Neuron (in vitro differentiated cells): ENCODE results near the gene SH2D3C.
A peak's percentile ranks its signal among the peaks of the same experiment; 100 is the strongest.

ENCODE experiments used
- H2AFZ ChIP-seq: one replicate; pipeline ENCODE4 v1.6.1; 2013; ENCODE audit warnings: low read depth, mild to moderate bottlenecking, inconsistent platforms, low read length, moderate library complexity
- H3K27me3 ChIP-seq: one replicate; pipeline ENCODE4 v1.6.1; 2013; ENCODE audit warnings: low read length; ENCODE audit not compliant: insufficient read depth
- H3K36me3 ChIP-seq: one replicate; pipeline ENCODE4 v1.6.1; 2013; ENCODE audit warnings: low read length; ENCODE audit not compliant: insufficient read depth
- H3K4me1 ChIP-seq: one replicate; pipeline ENCODE4 v1.6.1; 2013; ENCODE audit warnings: low read length; ENCODE audit not compliant: insufficient read depth
- H3K4me3 ChIP-seq: 2 replicates; pipeline ENCODE4 v1.5.1; 2013; ENCODE audit warnings: mild to moderate bottlenecking, low read length, moderate library complexity
- H3K9me3 ChIP-seq: one replicate; pipeline ENCODE4 v1.6.1; 2013; ENCODE audit warnings: low read length

Gene SH2D3C

GRCh38 chr9:127773272-127773671, 5.2 kb downstream of the SH2D3C start:
- Histone ChIP-seq H3K36me3 (no peaks in the 10 kb centered on the region), H3K4me3 (no peak overlapping the region), H3K27me3 (peaks cover 3% of the 10 kb centered on the region), H3K9me3 (no peaks in the 10 kb centered on the region), H3K4me1 (peaks cover 12% of the 10 kb centered on the region), H2AFZ (no peak overlapping the region)

- no peaks in the 10 kb centered on the region for H3K9me3 ChIP-seq
Observed at GRCh38 chr9:127772603-127773002, 5.9 kb downstream of the SH2D3C start.

GRCh38 chr9:127771570-127772189, 6.8 kb downstream of the SH2D3C start:
- Histone ChIP-seq H3K27me3 (peaks cover 3% of the 10 kb centered on the region), H3K36me3 (no peaks in the 10 kb centered on the region), H3K4me1 (peaks cover 25% of the 10 kb centered on the region), H3K4me3 (peak overlapping the region; percentile 14), H2AFZ (no peak overlapping the region), H3K9me3 (no peaks in the 10 kb centered on the region)

More at GRCh38 chr9:127772603-127773002, 5.9 kb downstream of the SH2D3C start:
- Histone ChIP-seq H3K4me1 (peaks cover 19% of the 10 kb centered on the region), H3K27me3 (peaks cover 3% of the 10 kb centered on the region), H3K4me3 (no peak overlapping the region), H2AFZ (no peak overlapping the region), H3K36me3 (no peaks in the 10 kb centered on the region)

- H3K36me3 ChIP-seq, result no peaks in the 10 kb centered on the region
- peak overlapping the region; percentile 31 for H3K4me3 ChIP-seq
- H2AFZ ChIP-seq, result no peak overlapping the region
- peaks cover 5% of the 10 kb centered on the region for H3K27me3 ChIP-seq
- H3K9me3 ChIP-seq, result no peaks in the 10 kb centered on the region
- H3K4me1 ChIP-seq, result peaks cover 25% of the 10 kb centered on the region
Observed at GRCh38 chr9:127770905-127771569, 7.4 kb downstream of the SH2D3C start.

GRCh38 chr9:127770583-127770904, 7.9 kb downstream of the SH2D3C start:
- no peaks in the 10 kb centered on the region for H3K9me3 ChIP-seq
- peak overlapping the region; percentile 31 for H3K4me3 ChIP-seq
- H3K27me3 ChIP-seq, result peaks cover 5% of the 10 kb centered on the region
- H3K4me1 ChIP-seq, result peaks cover 25% of the 10 kb centered on the region
- H2AFZ ChIP-seq, result no peak overlapping the region
- no peaks in the 10 kb centered on the region for H3K36me3 ChIP-seq

GRCh38 chr9:127769929-127770582, 8.4 kb downstream of the SH2D3C start:
- Histone ChIP-seq H3K36me3 (no peaks in the 10 kb centered on the region), H3K4me3 (no peak overlapping the region), H3K27me3 (peaks cover 5% of the 10 kb centered on the region), H3K4me1 (peaks cover 25% of the 10 kb centered on the region), H2AFZ (no peak overlapping the region), H3K9me3 (no peaks in the 10 kb centered on the region)

- no peak overlapping the region for H2AFZ ChIP-seq
- no peak overlapping the region for H3K4me3 ChIP-seq
- H3K36me3 ChIP-seq, result no peaks in the 10 kb centered on the region
- H3K27me3 ChIP-seq, result peaks cover 5% of the 10 kb centered on the region
- H3K4me1 ChIP-seq, result peaks cover 25% of the 10 kb centered on the region
- no peaks in the 10 kb centered on the region for H3K9me3 ChIP-seq
Observed at GRCh38 chr9:127769101-127769500, 9.4 kb downstream of the SH2D3C start.

GRCh38 chr9:127768698-127769097, 9.8 kb downstream of the SH2D3C start:
- H3K27me3 ChIP-seq, result peaks cover 5% of the 10 kb centered on the region
- H3K36me3 ChIP-seq, result no peaks in the 10 kb centered on the region
- no peak overlapping the region for H2AFZ ChIP-seq
- no peak overlapping the region for H3K4me3 ChIP-seq
- H3K4me1 ChIP-seq, result peaks cover 25% of the 10 kb centered on the region
- H3K9me3 ChIP-seq, result no peaks in the 10 kb centered on the region

- H3K4me1 ChIP-seq, result peaks cover 25% of the 10 kb centered on the region
- peaks cover 7% of the 10 kb centered on the region for H3K27me3 ChIP-seq
- peak overlapping the region; percentile 5 for H2AFZ ChIP-seq
- no peaks in the 10 kb centered on the region for H3K36me3 ChIP-seq
- no peaks in the 10 kb centered on the region for H3K9me3 ChIP-seq
- H3K4me3 ChIP-seq, result no peak overlapping the region
Observed at GRCh38 chr9:127767909-127768331, 10.5 kb downstream of the SH2D3C start.

GRCh38 chr9:127767410-127767809, 11.1 kb downstream of the SH2D3C start:
- H3K9me3 ChIP-seq, result no peaks in the 10 kb centered on the region
- H3K36me3 ChIP-seq, result no peaks in the 10 kb centered on the region
- H3K4me1 ChIP-seq, result peaks cover 25% of the 10 kb centered on the region
- H3K4me3 ChIP-seq, result no peak overlapping the region
- peaks cover 12% of the 10 kb centered on the region for H3K27me3 ChIP-seq
- H2AFZ ChIP-seq, result no peak overlapping the region

- no peak overlapping the region for H3K4me3 ChIP-seq
- H3K27me3 ChIP-seq, result peaks cover 25% of the 10 kb centered on the region
- no peaks in the 10 kb centered on the region for H3K36me3 ChIP-seq
- H3K4me1 ChIP-seq, result peaks cover 18% of the 10 kb centered on the region
- no peak overlapping the region for H2AFZ ChIP-seq
- H3K9me3 ChIP-seq, result no peaks in the 10 kb centered on the region
Observed at GRCh38 chr9:127765418-127765817, 13.0 kb downstream of the SH2D3C start.

- Histone ChIP-seq H3K9me3 (no peaks in the 10 kb centered on the region), H3K4me1 (peaks cover 15% of the 10 kb centered on the region), H3K27me3 (peaks cover 23% of the 10 kb centered on the region), H3K36me3 (no peaks in the 10 kb centered on the region), H3K4me3 (no peak overlapping the region), H2AFZ (no peak overlapping the region)
Observed at GRCh38 chr9:127763918-127764384, 14.5 kb downstream of the SH2D3C start.

- Histone ChIP-seq H3K9me3 (no peaks in the 10 kb centered on the region), H3K4me3 (no peak overlapping the region), H2AFZ (no peak overlapping the region), H3K27me3 (peaks cover 29% of the 10 kb centered on the region), H3K36me3 (no peaks in the 10 kb centered on the region), H3K4me1 (peaks cover 3% of the 10 kb centered on the region)
Observed at GRCh38 chr9:127762111-127762676, 16.3 kb downstream of the SH2D3C start.
